SJSA1 (cell line): ENCODE measurements around the gene PRPH. TPM values are rescaled to one million over a fixed set of nuclear protein-coding genes. Genes with fewer than 3 reads are reported as not detected.

ENCODE experiments used
- DNase-seq, 2 experiments: peaks; one replicate each; pipeline ENCODE4 v3.0.0-alpha.2; 2015 to 2020; ENCODE audit warnings: low spot score in 2 of 2, low read depth in 1 of 2
- H3K27ac ChIP-seq: fragments of 250-450 bp; sonication (Bioruptor Pico); 2 replicates; pipeline ENCODE4 v1.5.1; 2020; ENCODE audit warnings: mild to moderate bottlenecking, moderate library complexity
- H3K27me3 ChIP-seq: fragments of 250-450 bp; sonication (Bioruptor Pico); replicated peaks from 2 replicates; pipeline ENCODE4 v1.5.1; 2020; ENCODE audit warnings: mild to moderate bottlenecking, moderate library complexity
- H3K36me3 ChIP-seq: fragments of 250-450 bp; sonication (Bioruptor Pico); 2 replicates; pipeline ENCODE4 v1.5.1; 2020; ENCODE audit warnings: mild to moderate bottlenecking
- H3K4me1 ChIP-seq: fragments of 250-450 bp; sonication (Bioruptor Pico); replicated peaks from 2 replicates; pipeline ENCODE4 v1.6.1; 2021; ENCODE audit warnings: mild to moderate bottlenecking
- H3K4me3 ChIP-seq: fragments of 250-450 bp; sonication (Bioruptor Pico); 2 replicates; pipeline ENCODE4 v1.5.1; 2020; ENCODE audit warnings: mild to moderate bottlenecking
- H3K9me3 ChIP-seq: fragments of 250-450 bp; sonication (Bioruptor Pico); replicated peaks from 2 replicates; pipeline ENCODE4 v1.5.1; 2020; ENCODE audit warnings: mild to moderate bottlenecking
- total RNA-seq: library from RNA; depleted of rRNA; stranded (reverse); fragments of >200 nt; shearing (Covaris generic); gene quantifications from 2 replicates; pipeline ENCODE4 v1.2.3, GENCODE V29; 2014

PRPH gene
- total RNA-seq, 1 experiment from 2014 or later: not detected

- H3K4me1 ChIP-seq: peaks cover 7% of the 10 kb centered on the region
- no peak for DNase-seq
- H3K4me3 ChIP-seq: peak overlapping the region; percentile 37
- H3K27me3 ChIP-seq: peaks cover 8% of the 10 kb centered on the region; the same call in 1 of the 2 replicates
- peaks cover 3% of the 10 kb centered on the region for H3K36me3 ChIP-seq
- no peak overlapping the region for H3K27ac ChIP-seq
- no peaks in the 10 kb centered on the region for H3K9me3 ChIP-seq
These were observed 41.2 kb downstream of the PRPH start for GRCh38 chr12:49335955-49336644.

- peak within 1 kb of the TSS; percentile 37 for H3K4me3 ChIP-seq
- H3K9me3 ChIP-seq: no peaks in the 10 kb centered on the region
- peaks cover 10% of the 10 kb centered on the region for H3K27me3 ChIP-seq
- H3K27ac ChIP-seq: no peak within 1 kb of the TSS
- peak; percentile 68 to 87 for DNase-seq
- H3K36me3 ChIP-seq: no peaks in the 10 kb centered on the region
- peaks cover 7% of the 10 kb centered on the region for H3K4me1 ChIP-seq
These were observed 42.0 kb downstream of the PRPH start, which contains the start of gene C1QL4 for GRCh38 chr12:49336645-49337584. Gene C1QL4 (minus strand): TSS chr12:49337188. CDS start chr12:49336477, 711 bp downstream.

- H3K9me3 ChIP-seq: no peaks in the 10 kb centered on the region
- H3K27me3 ChIP-seq: peaks cover 21% of the 10 kb centered on the region
- no peak overlapping the region for H3K27ac ChIP-seq
- DNase-seq: no peak
- H3K4me1 ChIP-seq: peaks cover 24% of the 10 kb centered on the region
- no peaks in the 10 kb centered on the region for H3K36me3 ChIP-seq
- no peak overlapping the region for H3K4me3 ChIP-seq
These were observed 44.0 kb downstream of the PRPH start for GRCh38 chr12:49338830-49339463.

GRCh38 chr12:49339464-49339861 lies 44.5 kb downstream of the PRPH start:
- H3K9me3 ChIP-seq: no peaks in the 10 kb centered on the region
- peaks cover 21% of the 10 kb centered on the region for H3K27me3 ChIP-seq
- H3K4me3 ChIP-seq: no peak overlapping the region
- no peak overlapping the region for H3K27ac ChIP-seq
- DNase-seq: no peak
- peaks cover 25% of the 10 kb centered on the region for H3K4me1 ChIP-seq
- H3K36me3 ChIP-seq: no peaks in the 10 kb centered on the region

GRCh38 chr12:49340095-49340870 lies 45.3 kb downstream of the PRPH start:
- Histone ChIP-seq H3K36me3 (no peaks in the 10 kb centered on the region), H3K27ac (no peak overlapping the region), H3K4me1 (peaks cover 25% of the 10 kb centered on the region), H3K27me3 (peaks cover 24% of the 10 kb centered on the region), H3K4me3 (no peak overlapping the region), H3K9me3 (no peaks in the 10 kb centered on the region)
- no peak for DNase-seq

- H3K9me3 ChIP-seq: no peaks in the 10 kb centered on the region
These were observed 46.2 kb downstream of the PRPH start for GRCh38 chr12:49340971-49341776.

GRCh38 chr12:49341777-49342065 lies 46.8 kb downstream of the PRPH start:
- peaks cover 33% of the 10 kb centered on the region for H3K4me1 ChIP-seq
- H3K36me3 ChIP-seq: no peaks in the 10 kb centered on the region
- no peak overlapping the region for H3K27ac ChIP-seq
- no peaks in the 10 kb centered on the region for H3K9me3 ChIP-seq
- no peak overlapping the region for H3K4me3 ChIP-seq
- DNase-seq: no peak
- H3K27me3 ChIP-seq: peaks cover 33% of the 10 kb centered on the region

More at GRCh38 chr12:49340971-49341776, 46.2 kb downstream of the PRPH start:
- DNase-seq: no peak
- H3K27me3 ChIP-seq: peaks cover 33% of the 10 kb centered on the region
- H3K36me3 ChIP-seq: no peaks in the 10 kb centered on the region
- H3K27ac ChIP-seq: no peak overlapping the region
- no peak overlapping the region for H3K4me3 ChIP-seq
- peaks cover 32% of the 10 kb centered on the region for H3K4me1 ChIP-seq

- no peaks in the 10 kb centered on the region for H3K36me3 ChIP-seq
- H3K4me1 ChIP-seq: peaks cover 36% of the 10 kb centered on the region
- DNase-seq: peak; percentile 72 to 90
- H3K9me3 ChIP-seq: no peaks in the 10 kb centered on the region; the same call in 1 of the 2 replicates
- peak overlapping the region; percentile 26 for H3K4me3 ChIP-seq
- H3K27ac ChIP-seq: no peak overlapping the region
- H3K27me3 ChIP-seq: peaks cover 36% of the 10 kb centered on the region
These were observed 47.3 kb downstream of the PRPH start for GRCh38 chr12:49342066-49342913.

- Histone ChIP-seq H3K4me1 (peaks cover 44% of the 10 kb centered on the region), H3K27ac (no peak overlapping the region), H3K27me3 (peaks cover 39% of the 10 kb centered on the region), H3K9me3 (no peaks in the 10 kb centered on the region; the same call in 1 of the 2 replicates), H3K36me3 (no peaks in the 10 kb centered on the region), H3K4me3 (peak overlapping the region; percentile 26)
- DNase-seq: no peak
These were observed 48.2 kb downstream of the PRPH start for GRCh38 chr12:49342914-49343731.

- no peak for DNase-seq
- Histone ChIP-seq H3K27ac (no peak overlapping the region), H3K9me3 (no peaks in the 10 kb centered on the region; the same call in 1 of the 2 replicates), H3K36me3 (no peaks in the 10 kb centered on the region), H3K4me3 (no peak overlapping the region), H3K4me1 (peaks cover 50% of the 10 kb centered on the region), H3K27me3 (peaks cover 39% of the 10 kb centered on the region)
These were observed 49.6 kb downstream of the PRPH start for GRCh38 chr12:49344486-49345050.
